Loucy (cell line): ENCODE data around the gene ZDHHC21.
"Not testable (repeated sequence)": the region's sequence is repeated elsewhere in the genome, so short reads cannot be mapped to it uniquely, and the experiment has no call there.

Experiments
- H2AFZ ChIP-seq: fragments of 200-600 bp; sonication (generic); 2 replicates; pipeline ENCODE4 v1.6.0; 2016; ENCODE audit warnings: antibody characterized with exemption, mild to moderate bottlenecking, low read length, moderate library complexity
- H3F3A ChIP-seq: fragments of 200-600 bp; 2 replicates; pipeline ENCODE4 v1.6.0; 2016; ENCODE audit warnings: antibody characterized with exemption, low read depth, mild to moderate bottlenecking
- H3K27me3 ChIP-seq: fragments of 200-600 bp; sonication (generic); 2 replicates; pipeline ENCODE4 v1.6.1; 2014; ENCODE audit warnings: low read length, mild to moderate bottlenecking; ENCODE audit not compliant: insufficient read depth, poor library complexity, severe bottlenecking
- H3K36me3 ChIP-seq: fragments of 200-600 bp; sonication (generic); 2 replicates; pipeline ENCODE4 v1.6.1; 2016; ENCODE audit warnings: low read length; ENCODE audit not compliant: insufficient read depth
- H3K4me1 ChIP-seq: fragments of 200-600 bp; sonication (generic); 2 replicates; pipeline ENCODE4 v1.5.1; 2014; ENCODE audit warnings: low read length, mild to moderate bottlenecking; ENCODE audit not compliant: insufficient read depth, poor library complexity, severe bottlenecking
- H3K4me2 ChIP-seq: fragments of 200-600 bp; sonication (generic); 2 replicates; pipeline ENCODE4 v1.6.0; 2014; ENCODE audit warnings: antibody characterized with exemption, low read length, low read depth, mild to moderate bottlenecking; ENCODE audit not compliant: poor library complexity, severe bottlenecking
- H3K4me3 ChIP-seq: fragments of 200-600 bp; sonication (generic); 2 replicates; pipeline ENCODE4 v1.5.1; 2014; ENCODE audit warnings: low read length, mild to moderate bottlenecking, mixed read lengths; ENCODE audit not compliant: poor library complexity, severe bottlenecking
- H3K79me2 ChIP-seq: fragments of 200-600 bp; sonication (generic); 2 replicates; pipeline ENCODE4 v1.6.1; 2014; ENCODE audit warnings: low read length; ENCODE audit not compliant: insufficient read depth
- H3K9ac ChIP-seq: fragments of 200-600 bp; sonication (generic); 2 replicates; pipeline ENCODE4 v1.6.0; 2014; ENCODE audit warnings: mild to moderate bottlenecking, low read depth, low read length, moderate library complexity; ENCODE audit not compliant: poor library complexity, severe bottlenecking
- H3K9me2 ChIP-seq: fragments of 200-600 bp; sonication (generic); replicated peaks from 2 replicates; pipeline ENCODE4 v1.6.1; 2016; ENCODE audit warnings: low read depth, low read length, mixed read lengths
- H3K9me3 ChIP-seq: fragments of 200-600 bp; sonication (generic); 2 replicates; pipeline ENCODE4 v1.6.1; 2014; ENCODE audit warnings: mild to moderate bottlenecking, antibody characterized with exemption, low read length, low read depth; ENCODE audit not compliant: insufficient read depth
- H4K20me1 ChIP-seq: fragments of 200-600 bp; sonication (generic); 2 replicates; pipeline ENCODE4 v1.6.0; 2014; ENCODE audit warnings: antibody characterized with exemption, low read length, mild to moderate bottlenecking; ENCODE audit not compliant: insufficient read depth, poor library complexity, severe bottlenecking
- EZH2phosphoT487 ChIP-seq: fragments of 200-600 bp; IDR thresholded peaks from 2 replicates; pipeline ENCODE4 v1.6.1; 2018; ENCODE audit warnings: antibody characterized with exemption, mild to moderate bottlenecking, moderate library complexity, borderline replicate concordance
- TF ChIP-seq, protein P1 (sequence below): fragments of 200-600 bp; sonication (generic); conservative IDR thresholded peaks from 2 replicates; pipeline ENCODE4 v1.5.1; 2014; ENCODE audit warnings: mild to moderate bottlenecking, antibody characterized with exemption, low read length

ZDHHC21 gene

DNA sequence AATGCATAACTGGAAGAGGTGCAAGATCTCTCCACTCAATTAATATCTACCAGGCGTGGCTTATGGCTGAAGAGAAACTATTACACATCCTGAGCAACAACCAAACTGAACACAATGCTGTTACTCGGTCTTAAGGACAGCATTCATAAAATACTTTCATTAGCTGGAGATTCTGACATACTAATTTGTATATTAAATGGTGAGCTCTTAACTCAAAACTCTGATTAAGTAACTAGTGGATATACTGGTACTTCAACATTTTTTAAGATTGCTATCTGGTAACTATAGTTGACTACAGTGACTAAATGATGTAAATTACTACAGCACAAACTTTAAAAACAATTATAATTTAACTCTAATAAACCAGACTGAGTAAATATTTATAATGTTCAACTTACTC, 15.8 kb downstream of the ZDHHC21 start:
- Histone ChIP-seq H3K4me3 (no peak overlapping the region), H4K20me1 (no peaks in the 10 kb centered on the region), H3K27me3 (no peaks in the 10 kb centered on the region), H3K79me2 (peaks cover 5% of the 10 kb centered on the region; the same call in 1 of the 2 replicates), H3K9ac (no peak overlapping the region), H3K9me2 (no peaks in the 10 kb centered on the region), H3K36me3 (peaks cover 4% of the 10 kb centered on the region; the same call in 1 of the 2 replicates), H2AFZ (no peak overlapping the region), H3F3A (no peaks in the 10 kb centered on the region), H3K4me2 (no peak overlapping the region), H3K4me1 (peaks cover 4% of the 10 kb centered on the region), H3K9me3 (no peaks in the 10 kb centered on the region)
- no peak for TF ChIP-seq EZH2phosphoT487

DNA sequence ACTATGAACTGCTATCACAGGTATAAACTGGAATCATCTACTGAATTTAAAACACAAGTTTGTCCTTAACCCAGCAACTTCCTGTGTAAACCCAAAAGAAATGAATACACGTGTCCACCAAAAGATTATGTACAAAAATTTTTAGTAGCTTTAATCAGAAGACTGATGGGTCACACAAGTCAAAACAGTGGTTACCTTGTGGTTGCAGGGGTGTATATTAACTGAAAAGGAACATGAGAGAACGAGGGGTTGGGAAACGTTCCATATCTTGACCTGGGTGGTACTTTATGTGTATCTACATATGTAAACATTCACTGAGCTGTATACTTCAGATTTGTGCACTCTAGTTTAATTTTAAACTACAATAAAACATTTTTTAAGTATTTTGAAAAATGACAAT, 18.6 kb downstream of the ZDHHC21 start:
- H3K27me3 ChIP-seq: no peaks in the 10 kb centered on the region
- H3K4me2 ChIP-seq: no peak overlapping the region
- TF ChIP-seq EZH2phosphoT487: no peak
- TF ChIP-seq, protein P1, sequence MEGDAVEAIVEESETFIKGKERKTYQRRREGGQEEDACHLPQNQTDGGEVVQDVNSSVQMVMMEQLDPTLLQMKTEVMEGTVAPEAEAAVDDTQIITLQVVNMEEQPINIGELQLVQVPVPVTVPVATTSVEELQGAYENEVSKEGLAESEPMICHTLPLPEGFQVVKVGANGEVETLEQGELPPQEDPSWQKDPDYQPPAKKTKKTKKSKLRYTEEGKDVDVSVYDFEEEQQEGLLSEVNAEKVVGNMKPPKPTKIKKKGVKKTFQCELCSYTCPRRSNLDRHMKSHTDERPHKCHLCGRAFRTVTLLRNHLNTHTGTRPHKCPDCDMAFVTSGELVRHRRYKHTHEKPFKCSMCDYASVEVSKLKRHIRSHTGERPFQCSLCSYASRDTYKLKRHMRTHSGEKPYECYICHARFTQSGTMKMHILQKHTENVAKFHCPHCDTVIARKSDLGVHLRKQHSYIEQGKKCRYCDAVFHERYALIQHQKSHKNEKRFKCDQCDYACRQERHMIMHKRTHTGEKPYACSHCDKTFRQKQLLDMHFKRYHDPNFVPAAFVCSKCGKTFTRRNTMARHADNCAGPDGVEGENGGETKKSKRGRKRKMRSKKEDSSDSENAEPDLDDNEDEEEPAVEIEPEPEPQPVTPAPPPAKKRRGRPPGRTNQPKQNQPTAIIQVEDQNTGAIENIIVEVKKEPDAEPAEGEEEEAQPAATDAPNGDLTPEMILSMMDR: no peak
- no peaks in the 10 kb centered on the region for H4K20me1 ChIP-seq
- no peaks in the 10 kb centered on the region for H3K9me3 ChIP-seq
- peaks cover 9% of the 10 kb centered on the region; the same call in 1 of the 2 replicates for H3K36me3 ChIP-seq
- no peak overlapping the region for H2AFZ ChIP-seq
- peaks cover 4% of the 10 kb centered on the region for H3K4me1 ChIP-seq
- H3F3A ChIP-seq: no peaks in the 10 kb centered on the region
- H3K4me3 ChIP-seq: no peak overlapping the region
- H3K9me2 ChIP-seq: no peaks in the 10 kb centered on the region
- 0 out of 2 replicates have a peak, but pooled peaks cover 5% of the 10 kb centered on the region for H3K79me2 ChIP-seq
- H3K9ac ChIP-seq: no peak overlapping the region

DNA sequence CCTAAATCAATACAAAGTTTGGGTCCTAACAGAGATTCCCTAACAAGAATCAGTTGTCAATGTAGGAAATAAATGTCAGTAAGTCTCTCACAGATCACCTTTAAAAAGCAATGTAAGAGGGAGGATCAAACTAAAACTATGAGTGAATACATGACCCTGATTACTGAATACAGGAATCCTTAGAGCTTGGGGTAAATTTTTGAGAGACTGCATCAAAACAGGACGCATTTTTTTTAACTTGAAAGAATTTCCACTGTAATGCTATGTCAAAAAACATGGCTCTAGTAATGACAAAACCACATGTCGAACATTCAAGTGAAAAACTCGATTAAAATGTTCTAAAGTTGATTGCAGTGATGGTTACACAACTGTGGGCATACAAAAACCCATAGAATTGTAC, 21.9 kb downstream of the ZDHHC21 start:
- Histone ChIP-seq H4K20me1 (no peaks in the 10 kb centered on the region), H3K9me2 (no peaks in the 10 kb centered on the region), H3K9ac (no peak overlapping the region), H3F3A (no peaks in the 10 kb centered on the region), H3K4me2 (no peak overlapping the region), H3K4me1 (peaks cover 4% of the 10 kb centered on the region), H3K9me3 (no peaks in the 10 kb centered on the region), H3K36me3 (peaks cover 9% of the 10 kb centered on the region; the same call in 1 of the 2 replicates), H3K27me3 (no peaks in the 10 kb centered on the region), H3K79me2 (no peaks in the 10 kb centered on the region), H2AFZ (no peak overlapping the region), H3K4me3 (no peak overlapping the region)
- no peak for TF ChIP-seq EZH2phosphoT487
- TF ChIP-seq, protein P1: no peak

DNA sequence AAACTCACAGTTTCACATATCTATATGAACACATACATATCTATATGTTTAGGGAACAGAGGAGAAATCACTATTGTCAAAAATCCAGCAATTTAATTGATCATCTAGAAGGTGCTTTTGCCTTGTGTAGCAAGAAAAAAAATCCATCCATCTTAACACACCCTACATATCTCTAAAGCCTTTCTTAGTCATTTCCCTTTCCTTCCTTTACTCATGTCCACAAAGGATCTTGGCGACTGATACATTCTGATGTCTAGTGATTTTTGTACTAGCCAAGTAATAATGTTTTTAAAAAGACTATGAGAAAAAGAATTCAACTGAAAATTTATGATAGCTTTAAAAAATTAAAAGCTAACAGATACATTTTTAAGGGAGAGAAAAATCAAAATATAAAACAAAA, 22.5 kb downstream of the ZDHHC21 start:
- Histone ChIP-seq H3K27me3 (no peaks in the 10 kb centered on the region), H3K4me2 (no peak overlapping the region), H3K9me2 (no peaks in the 10 kb centered on the region), H3K9me3 (no peaks in the 10 kb centered on the region), H3K4me3 (no peak overlapping the region), H3K79me2 (no peaks in the 10 kb centered on the region), H3F3A (no peaks in the 10 kb centered on the region), H4K20me1 (no peaks in the 10 kb centered on the region), H3K9ac (no peak overlapping the region), H3K4me1 (peaks cover 4% of the 10 kb centered on the region), H3K36me3 (peaks cover 9% of the 10 kb centered on the region; the same call in 1 of the 2 replicates), H2AFZ (no peak overlapping the region)
- TF ChIP-seq EZH2phosphoT487: no peak
- TF ChIP-seq, protein P1: no peak

DNA sequence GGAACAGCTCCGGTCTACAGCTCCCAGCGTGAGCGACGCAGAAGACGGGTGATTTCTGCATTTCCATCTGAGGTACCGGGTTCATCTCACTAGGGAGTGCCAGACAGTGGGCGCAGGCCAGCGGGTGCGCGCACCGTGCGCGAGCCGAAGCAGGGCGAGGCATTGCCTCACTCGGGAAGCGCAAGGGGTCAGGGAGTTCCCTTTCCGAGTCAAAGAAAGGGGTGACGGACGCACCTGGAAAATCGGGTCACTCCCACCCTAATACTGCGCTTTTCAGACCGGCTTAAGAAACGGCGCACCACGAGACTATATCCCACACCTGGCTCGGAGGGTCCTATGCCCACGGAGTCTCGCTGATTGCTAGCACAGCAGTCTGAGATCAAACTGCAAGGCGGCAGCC, 29.2 kb downstream of the ZDHHC21 start:
- H3F3A ChIP-seq, H3K4me2 ChIP-seq, H3K4me3 ChIP-seq, H2AFZ ChIP-seq, H3K4me1 ChIP-seq, H4K20me1 ChIP-seq, H3K27me3 ChIP-seq, H3K79me2 ChIP-seq, H3K9ac ChIP-seq, H3K36me3 ChIP-seq, H3K9me2 ChIP-seq, H3K9me3 ChIP-seq: not testable (repeated sequence)
